ENCODE measurements around the gene ANK2. TPM values are rescaled to one million over a fixed set of nuclear protein-coding genes. Genes with fewer than 3 reads are reported as not detected.

The ANK2 gene
- total RNA-seq, 2 experiments from 2014 or later: 0.36 TPM; not detected in 1

DNA sequence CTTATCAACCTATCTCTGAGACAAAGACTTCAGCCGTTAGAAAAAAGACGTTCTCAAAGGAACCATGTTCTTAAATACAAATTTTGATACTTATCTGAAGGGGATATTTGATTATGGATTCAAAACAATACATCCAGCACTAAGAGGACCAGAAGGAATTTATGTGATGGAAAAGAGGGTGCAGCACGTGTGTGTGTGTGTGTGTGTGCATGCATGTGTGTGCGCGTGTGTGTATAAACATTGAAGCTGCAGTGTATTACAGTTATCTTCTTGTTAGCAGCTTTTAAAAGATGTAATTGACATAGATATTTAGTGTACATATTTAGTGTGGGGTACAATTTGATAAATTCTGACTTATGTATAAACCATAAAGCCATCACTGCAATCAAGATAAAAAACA, 44.9 kb downstream of the ANK2 start:
- POLR2A ChIA-PET: no interaction called here
- Mint-ChIP-seq H3K27me3 (peaks cover 5% of the 10 kb centered on the region), H3K4me1 (ENCODE audit: low read depth) (no peaks in the 10 kb centered on the region), H3K4me3 (no peak overlapping the region), H3K36me3 (ENCODE audit: low read depth) (no peaks in the 10 kb centered on the region), H3K27ac (no peak overlapping the region), H3K9me3 (no peaks in the 10 kb centered on the region)
- DNase-seq (no peak), ATAC-seq (ENCODE audit: poor library complexity) (no peak)
- TF ChIP-seq, protein P1, sequence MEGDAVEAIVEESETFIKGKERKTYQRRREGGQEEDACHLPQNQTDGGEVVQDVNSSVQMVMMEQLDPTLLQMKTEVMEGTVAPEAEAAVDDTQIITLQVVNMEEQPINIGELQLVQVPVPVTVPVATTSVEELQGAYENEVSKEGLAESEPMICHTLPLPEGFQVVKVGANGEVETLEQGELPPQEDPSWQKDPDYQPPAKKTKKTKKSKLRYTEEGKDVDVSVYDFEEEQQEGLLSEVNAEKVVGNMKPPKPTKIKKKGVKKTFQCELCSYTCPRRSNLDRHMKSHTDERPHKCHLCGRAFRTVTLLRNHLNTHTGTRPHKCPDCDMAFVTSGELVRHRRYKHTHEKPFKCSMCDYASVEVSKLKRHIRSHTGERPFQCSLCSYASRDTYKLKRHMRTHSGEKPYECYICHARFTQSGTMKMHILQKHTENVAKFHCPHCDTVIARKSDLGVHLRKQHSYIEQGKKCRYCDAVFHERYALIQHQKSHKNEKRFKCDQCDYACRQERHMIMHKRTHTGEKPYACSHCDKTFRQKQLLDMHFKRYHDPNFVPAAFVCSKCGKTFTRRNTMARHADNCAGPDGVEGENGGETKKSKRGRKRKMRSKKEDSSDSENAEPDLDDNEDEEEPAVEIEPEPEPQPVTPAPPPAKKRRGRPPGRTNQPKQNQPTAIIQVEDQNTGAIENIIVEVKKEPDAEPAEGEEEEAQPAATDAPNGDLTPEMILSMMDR (IDR thresholded peaks at IDR 0.05): no peak
- H3K36me3 ChIP-seq (ENCODE audit: insufficient read depth, low read length): no peaks in the 10 kb centered on the region
- no peak overlapping the region for H3K27ac ChIP-seq (ENCODE audit: low read depth in 1 of 2, low read length in 2 of 2)
- CTCF ChIA-PET: no interaction called here
- H3K27me3 ChIP-seq (ENCODE audit: control insufficient read depth in 1 of 2, insufficient read depth in 2 of 2, low read length in 2 of 2): no peaks in the 10 kb centered on the region
- H3K4me3 ChIP-seq (ENCODE audit: low read length): no peak overlapping the region
- H3K9me3 ChIP-seq (ENCODE audit: control insufficient read depth in 1 of 2, insufficient read depth in 1 of 2, low read length in 2 of 2): no peaks in the 10 kb centered on the region
- H3K4me1 ChIP-seq (ENCODE audit: insufficient read depth, low read length): no peaks in the 10 kb centered on the region
- intact Hi-C loops (cut with DNase I, micrococcal nuclease): no loop called here

DNA sequence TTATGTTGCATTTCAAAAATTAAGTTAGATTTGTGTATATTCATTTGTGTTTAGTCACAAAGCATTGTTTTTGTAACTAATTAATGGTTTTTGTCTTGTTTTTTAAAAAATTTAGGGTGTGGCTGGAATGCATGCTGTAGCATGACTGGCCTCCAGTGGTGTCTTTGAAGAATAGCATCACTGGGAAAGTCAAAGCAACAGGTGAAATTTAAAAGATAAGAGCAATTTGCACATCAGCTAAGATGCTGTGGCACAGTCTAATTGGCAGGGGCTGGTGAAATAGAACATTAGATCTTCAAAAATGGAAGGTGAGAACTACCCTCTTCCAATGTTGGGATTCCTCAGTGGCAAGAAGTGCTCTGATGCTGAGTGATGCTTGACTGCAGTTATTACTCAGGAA, 45.3 kb downstream of the ANK2 start:
- H3K9me3 Mint-ChIP-seq: no peaks in the 10 kb centered on the region
- no peaks in the 10 kb centered on the region for H3K36me3 Mint-ChIP-seq (ENCODE audit: low read depth)
- no peak for ATAC-seq (ENCODE audit: poor library complexity)
- Histone ChIP-seq H3K27me3 (ENCODE audit: control insufficient read depth in 1 of 2, insufficient read depth in 2 of 2, low read length in 2 of 2) (no peaks in the 10 kb centered on the region), H3K9me3 (ENCODE audit: control insufficient read depth in 1 of 2, insufficient read depth in 1 of 2, low read length in 2 of 2) (no peaks in the 10 kb centered on the region), H3K4me1 (ENCODE audit: insufficient read depth, low read length) (no peaks in the 10 kb centered on the region), H3K36me3 (ENCODE audit: insufficient read depth, low read length) (no peaks in the 10 kb centered on the region), H3K4me3 (ENCODE audit: low read length) (no peak overlapping the region), H3K27ac (ENCODE audit: low read depth in 1 of 2, low read length in 2 of 2) (no peak overlapping the region)
- ChIA-PET POLR2A (no interaction called here), CTCF (no interaction called here)
- H3K4me1 Mint-ChIP-seq (ENCODE audit: low read depth): no peaks in the 10 kb centered on the region
- no peak overlapping the region for H3K4me3 Mint-ChIP-seq
- TF ChIP-seq, protein P1 (IDR thresholded peaks at IDR 0.05): no peak
- peaks cover 5% of the 10 kb centered on the region for H3K27me3 Mint-ChIP-seq
- DNase-seq: no peak
- intact Hi-C loops (cut with DNase I, micrococcal nuclease): no loop called here
- no peak overlapping the region for H3K27ac Mint-ChIP-seq

DNA sequence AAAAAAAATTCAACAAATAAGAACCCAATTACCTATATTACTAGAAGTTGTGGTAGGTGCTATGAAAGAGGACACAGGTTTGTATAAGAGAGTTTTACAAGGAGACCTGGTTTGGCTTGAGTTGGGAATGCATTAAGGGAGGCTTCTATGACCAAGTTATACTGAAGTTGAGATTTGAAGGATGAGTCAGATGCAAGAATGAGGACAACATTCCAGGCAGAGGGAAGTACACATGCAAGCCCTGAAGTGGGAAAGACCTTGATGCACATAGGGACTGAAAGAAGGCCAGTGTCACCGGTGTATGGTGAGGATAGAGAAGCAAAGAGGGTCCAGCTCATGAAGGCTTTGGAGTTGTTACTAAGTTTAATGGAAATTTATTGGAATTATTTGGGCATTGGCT, 52.2 kb downstream of the ANK2 start:
- no peak for ATAC-seq (ENCODE audit: poor library complexity)
- Mint-ChIP-seq H3K9me3 (no peaks in the 10 kb centered on the region), H3K27me3 (peaks cover 7% of the 10 kb centered on the region), H3K36me3 (ENCODE audit: low read depth) (no peaks in the 10 kb centered on the region), H3K4me1 (ENCODE audit: low read depth) (no peaks in the 10 kb centered on the region), H3K27ac (no peak overlapping the region), H3K4me3 (no peak overlapping the region)
- intact Hi-C loops (cut with DNase I, micrococcal nuclease): no loop called here
- no peak overlapping the region for H3K4me3 ChIP-seq (ENCODE audit: low read length)
- H3K9me3 ChIP-seq (ENCODE audit: control insufficient read depth in 1 of 2, insufficient read depth in 1 of 2, low read length in 2 of 2): no peaks in the 10 kb centered on the region
- no peak overlapping the region for H3K27ac ChIP-seq (ENCODE audit: low read depth in 1 of 2, low read length in 2 of 2)
- no peaks in the 10 kb centered on the region for H3K27me3 ChIP-seq (ENCODE audit: control insufficient read depth in 1 of 2, insufficient read depth in 2 of 2, low read length in 2 of 2)
- ChIA-PET POLR2A (no interaction called here), CTCF (no interaction called here)
- TF ChIP-seq, protein P1 (IDR thresholded peaks at IDR 0.05): no peak
- no peak for DNase-seq
- no peaks in the 10 kb centered on the region for H3K36me3 ChIP-seq (ENCODE audit: insufficient read depth, low read length)
- H3K4me1 ChIP-seq (ENCODE audit: insufficient read depth, low read length): no peaks in the 10 kb centered on the region

All from CD4-positive, alpha-beta T cell (primary cell).